ENCODE data around the gene COL1A2. TPM values are rescaled to one million over a fixed set of nuclear protein-coding genes. Genes with fewer than 3 reads are reported as not detected.
A peak's percentile ranks its signal among the peaks of the same experiment; 100 is the strongest.

COL1A2 gene
- total and polyA plus RNA-seq, 2 of the 4 experiments (the other 2 are of a cell fraction), result 1,211 to 4,454 TPM

GRCh38 chr7:94376281-94376680, 18.4 kb upstream of the COL1A2 start:
- DNase-seq, result no peak
- peak overlapping the region; percentile 98 for H4K5ac ChIP-seq (ENCODE audit: low read depth, low read length)
- peak overlapping the region; percentile 99 for H2BK120ac ChIP-seq (ENCODE audit: low read depth, low read length)
- CTCF ChIA-PET, result interaction anchor here (0.7 to 3.2 kb wide), 4 partner anchors 13 to 88 kb away, joined by 4 to 19 read pairs (median 4); no protein-coding TSS in a partner anchor
- H3K9me1 ChIP-seq (ENCODE audit: insufficient read depth, low read length), result no peaks in the 10 kb centered on the region; the same call in 1 of the 2 replicates
- H3K4ac ChIP-seq (ENCODE audit: low read depth, low read length), result peak overlapping the region; percentile 96
- dilution Hi-C loops (cut with HindIII; ENCODE audit: low sequenced_read_pairs, unreplicated experiment) (no loop called here), intact Hi-C loops (cut with micrococcal nuclease) (no loop called here), in situ Hi-C loops (cut with MboI; ENCODE audit: low sequenced_read_pairs) (no loop called here)
- peak overlapping the region; percentile 99 for H3K23ac ChIP-seq (ENCODE audit: low read depth, low read length)
- no peak overlapping the region for H3K4me3 ChIP-seq (ENCODE audit: insufficient read depth, low read depth, low read length)
- H2BK5ac ChIP-seq (ENCODE audit: low read depth, low read length, poor library complexity, severe bottlenecking), result peak overlapping the region; percentile 100
- H4K8ac ChIP-seq (ENCODE audit: low read depth in 2 of 2, low read length in 2 of 2), result peak overlapping the region; percentile 88 to 94; a peak in 3 of 4 replicates
- no TSS peak for BruUV-seq (replicated peaks)
- peak overlapping the region; percentile 100 for H3K27ac ChIP-seq (ENCODE audit: insufficient read depth, low read length)
- H2AK5ac ChIP-seq (ENCODE audit: low read depth, low read length), result peak overlapping the region; percentile 96
- no peaks in the 10 kb centered on the region for H3K9me3 ChIP-seq (ENCODE audit: control insufficient read depth, insufficient read depth, low read length)
- H2BK20ac ChIP-seq (ENCODE audit: low read depth, low read length), result peak overlapping the region; percentile 98
- peak overlapping the region; percentile 87; the same call in 2 of the 3 replicates for H2BK15ac ChIP-seq (ENCODE audit: low read depth, low read length)
- no peaks in the 10 kb centered on the region for H3K36me3 ChIP-seq (ENCODE audit: control insufficient read depth, insufficient read depth, low read length)
- H3K4me2 ChIP-seq (ENCODE audit: low read depth, low read length), result peak overlapping the region; percentile 80
- peak overlapping the region; percentile 88 for H3K56ac ChIP-seq (ENCODE audit: extremely low read depth, insufficient read depth, low read length)
- H3K18ac ChIP-seq (ENCODE audit: low read depth, low read length), result peak overlapping the region; percentile 92
- H4K20me1 ChIP-seq (ENCODE audit: insufficient read depth, low read length), result no peaks in the 10 kb centered on the region
- H4K91ac ChIP-seq (ENCODE audit: insufficient read depth, low read depth, low read length), result peak overlapping the region; percentile 97
- no CpG with 5 or more reads among the region's 1 CpG for WGBS, 2 experiments (ENCODE audit: extremely low coverage in 2 of 2, insufficient read length in 1 of 2)
- peak overlapping the region; percentile 96 for H3K14ac ChIP-seq (replicated peaks; ENCODE audit: low read depth, low read length)
- peak overlapping the region; percentile 76 for H3K9ac ChIP-seq (ENCODE audit: low read depth, low read length)
- ATAC-seq (ENCODE audit: low read depth), result no peak
- H2AK9ac ChIP-seq (replicated peaks; ENCODE audit: low read depth, low read length, poor library complexity), result peak overlapping the region; percentile 89
- POLR2A ChIA-PET (ENCODE audit: unreplicated experiment), result interaction anchor here (0.7 to 5.0 kb wide), 6 partner anchors 10 to 79 kb away, joined by 3 to 79 read pairs (median 12); partner anchors contain the start of gene COL1A2
- no peak for TF ChIP-seq FOS (IDR thresholded peaks at IDR 0.05; ENCODE audit: low read depth, low read length)
- no peak for TF ChIP-seq NFE2L2 (IDR thresholded peaks at IDR 0.05; ENCODE audit: low read depth, low read length)
- TF ChIP-seq RAD21 (IDR thresholded peaks at IDR 0.05; ENCODE audit: low read length), result no peak
- TF ChIP-seq CEBPB (IDR thresholded peaks at IDR 0.05; ENCODE audit: low read depth, low read length), result no peak
- no peak for TF ChIP-seq RCOR1 (IDR thresholded peaks at IDR 0.05; ENCODE audit: insufficient replicate concordance, low read length)
- TF ChIP-seq USF2 (IDR thresholded peaks at IDR 0.05; ENCODE audit: low read depth, low read length), result no peak
- TF ChIP-seq ELK1 (IDR thresholded peaks at IDR 0.05; ENCODE audit: borderline replicate concordance, low read depth, low read length), result no peak
- TF ChIP-seq CHD1 (IDR thresholded peaks at IDR 0.05; ENCODE audit: low read depth, low read length), result no peak
- TF ChIP-seq MXI1 (IDR thresholded peaks at IDR 0.05; ENCODE audit: borderline replicate concordance, low read depth, low read length), result no peak
- no peak for TF ChIP-seq RFX5 (IDR thresholded peaks at IDR 0.05; ENCODE audit: low read depth, low read length)
- TF ChIP-seq MAFK (IDR thresholded peaks at IDR 0.05; ENCODE audit: low read depth, low read length), result no peak
- TF ChIP-seq SMC3 (IDR thresholded peaks at IDR 0.05; ENCODE audit: low read depth, low read length), result no peak
- no peak for TF ChIP-seq MAZ (IDR thresholded peaks at IDR 0.05; ENCODE audit: borderline replicate concordance, low read depth, low read length)
- TF ChIP-seq POLR2A (IDR thresholded peaks at IDR 0.05; ENCODE audit: low read depth, low read length), result no peak
- no peak for TF ChIP-seq BHLHE40 (IDR thresholded peaks at IDR 0.05; ENCODE audit: low read depth, low read length)
- H3K4me1 ChIP-seq (ENCODE audit: control insufficient read depth, insufficient read depth, low read length), result peaks cover 12% of the 10 kb centered on the region
- H2AFZ ChIP-seq (replicated peaks; ENCODE audit: low read length, poor library complexity), result no peak overlapping the region
- H3K79me1 ChIP-seq (ENCODE audit: low read depth in 1 of 2, low read length in 2 of 2), result peaks cover 17 to 27% of the 10 kb centered on the region in 2 experiments; a peak in 3 of 4 replicates
- no peaks in the 10 kb centered on the region for H3K27me3 ChIP-seq (ENCODE audit: control insufficient read depth, insufficient read depth, low read length)
